ENCODE results near the gene MSX1. TPM values are rescaled to one million over a fixed set of nuclear protein-coding genes. Genes with fewer than 3 reads are reported as not detected.
"Not testable (repeated sequence)": the region's sequence is repeated elsewhere in the genome, so short reads cannot be mapped to it uniquely, and the experiment has no call there.

MSX1 gene
- 2.6 and 9.0 TPM in 2 replicates for total RNA-seq (2014; rRNA removed; shearing (Covaris generic); ENCODE audit: low replicate concordance)

GRCh38 chr4:4859325-4859798 lies at the start of gene MSX1:
TSS of gene MSX1 (plus strand) at chr4:4859665. CDS start at chr4:4859900, 235 bp downstream.
- DNase-seq (ENCODE audit: low read depth) = peak; percentile 83
- in situ Hi-C loops (cut with HindIII; ENCODE audit: low pct_unique_long_range_greater_than_20kb, low sequenced_read_pairs) = no loop called here

- in situ Hi-C loops (cut with HindIII; ENCODE audit: low pct_unique_long_range_greater_than_20kb, low sequenced_read_pairs) = no loop called here
Observed at GRCh38 chr4:4810092-4810774, 49.2 kb upstream of the MSX1 start.

GRCh38 chr4:4810778-4811177 lies 48.7 kb upstream of the MSX1 start:
- DNase-seq (ENCODE audit: low read depth) = no peak
- in situ Hi-C loops (cut with HindIII; ENCODE audit: low pct_unique_long_range_greater_than_20kb, low sequenced_read_pairs) = no loop called here

More at GRCh38 chr4:4810092-4810774, 49.2 kb upstream of the MSX1 start:
- no peak for DNase-seq (ENCODE audit: low read depth)

- DNase-seq (ENCODE audit: low read depth) = no peak
- in situ Hi-C loops (cut with HindIII; ENCODE audit: low pct_unique_long_range_greater_than_20kb, low sequenced_read_pairs) = no loop called here
Observed at GRCh38 chr4:4812145-4812794, 47.2 kb upstream of the MSX1 start.

GRCh38 chr4:4818415-4819212 lies 40.9 kb upstream of the MSX1 start:
- DNase-seq (ENCODE audit: low read depth) = no peak
- in situ Hi-C loops (cut with HindIII; ENCODE audit: low pct_unique_long_range_greater_than_20kb, low sequenced_read_pairs) = no loop called here

GRCh38 chr4:4819213-4819606 lies 40.3 kb upstream of the MSX1 start:
- no peak for DNase-seq (ENCODE audit: low read depth)
- in situ Hi-C loops (cut with HindIII; ENCODE audit: low pct_unique_long_range_greater_than_20kb, low sequenced_read_pairs) = no loop called here

- in situ Hi-C loops (cut with HindIII; ENCODE audit: low pct_unique_long_range_greater_than_20kb, low sequenced_read_pairs) = no loop called here
- no peak for DNase-seq (ENCODE audit: low read depth)
Observed at GRCh38 chr4:4820261-4820660, 39.2 kb upstream of the MSX1 start.

GRCh38 chr4:4820739-4821138 lies 38.7 kb upstream of the MSX1 start:
- in situ Hi-C loops (cut with HindIII; ENCODE audit: low pct_unique_long_range_greater_than_20kb, low sequenced_read_pairs) = no loop called here

GRCh38 chr4:4821577-4821976 lies 37.9 kb upstream of the MSX1 start:
- in situ Hi-C loops (cut with HindIII; ENCODE audit: low pct_unique_long_range_greater_than_20kb, low sequenced_read_pairs) = no loop called here
- DNase-seq (ENCODE audit: low read depth) = no peak

More at GRCh38 chr4:4820739-4821138, 38.7 kb upstream of the MSX1 start:
- DNase-seq (ENCODE audit: low read depth) = no peak

- in situ Hi-C loops (cut with HindIII; ENCODE audit: low pct_unique_long_range_greater_than_20kb, low sequenced_read_pairs) = not testable (repeated sequence)
Observed at GRCh38 chr4:4822286-4822685, 37.2 kb upstream of the MSX1 start.

GRCh38 chr4:4823621-4824162 lies 35.8 kb upstream of the MSX1 start:
- in situ Hi-C loops (cut with HindIII; ENCODE audit: low pct_unique_long_range_greater_than_20kb, low sequenced_read_pairs) = no loop called here
- no peak for DNase-seq (ENCODE audit: low read depth)

More at GRCh38 chr4:4822286-4822685, 37.2 kb upstream of the MSX1 start:
- not testable (repeated sequence) for DNase-seq (ENCODE audit: low read depth)

- in situ Hi-C loops (cut with HindIII; ENCODE audit: low pct_unique_long_range_greater_than_20kb, low sequenced_read_pairs) = no loop called here
- no peak for DNase-seq (ENCODE audit: low read depth)
Observed at GRCh38 chr4:4824232-4824631, 35.2 kb upstream of the MSX1 start.

GRCh38 chr4:4825431-4825830 lies 34.0 kb upstream of the MSX1 start:
- DNase-seq (ENCODE audit: low read depth) = no peak
- in situ Hi-C loops (cut with HindIII; ENCODE audit: low pct_unique_long_range_greater_than_20kb, low sequenced_read_pairs) = no loop called here

GRCh38 chr4:4829837-4830236 lies 29.6 kb upstream of the MSX1 start:
- in situ Hi-C loops (cut with HindIII; ENCODE audit: low pct_unique_long_range_greater_than_20kb, low sequenced_read_pairs) = no loop called here
- DNase-seq (ENCODE audit: low read depth) = no peak

GRCh38 chr4:4831266-4831665 lies 28.2 kb upstream of the MSX1 start:
- DNase-seq (ENCODE audit: low read depth) = no peak
- in situ Hi-C loops (cut with HindIII; ENCODE audit: low pct_unique_long_range_greater_than_20kb, low sequenced_read_pairs) = no loop called here

- no peak for DNase-seq (ENCODE audit: low read depth)
- in situ Hi-C loops (cut with HindIII; ENCODE audit: low pct_unique_long_range_greater_than_20kb, low sequenced_read_pairs) = no loop called here
Observed at GRCh38 chr4:4831825-4832224, 27.6 kb upstream of the MSX1 start.

GRCh38 chr4:4836044-4836443 lies 23.4 kb upstream of the MSX1 start:
- in situ Hi-C loops (cut with HindIII; ENCODE audit: low pct_unique_long_range_greater_than_20kb, low sequenced_read_pairs) = no loop called here
- DNase-seq (ENCODE audit: low read depth) = no peak

- in situ Hi-C loops (cut with HindIII; ENCODE audit: low pct_unique_long_range_greater_than_20kb, low sequenced_read_pairs) = no loop called here
- no peak for DNase-seq (ENCODE audit: low read depth)
Observed at GRCh38 chr4:4837316-4837715, 22.1 kb upstream of the MSX1 start.
